Stimulated activated naive CD8-positive, alpha-beta T cell treated with anti-CD3 and anti-CD28 coated beads, Interleukin-15, Interleukin-2, amounts not matched to agents 100 ng/mL and 50 ng/mL, for 24 hours (primary cell): ENCODE results near the gene TRIM15.
"Not testable (repeated sequence)": the region's sequence is repeated elsewhere in the genome, so short reads cannot be mapped to it uniquely, and the experiment has no call there.

ENCODE experiments used
- H3K27ac Mint-ChIP-seq: one replicate; pipeline ENCODE4 v1.8.0; 2021; ENCODE audit warnings: mild to moderate bottlenecking, mixed read lengths
- H3K27me3 Mint-ChIP-seq: one replicate; pipeline ENCODE4 v1.8.0; 2021; ENCODE audit warnings: mixed read lengths
- H3K36me3 Mint-ChIP-seq: one replicate; pipeline ENCODE4 v1.8.0; 2021; ENCODE audit warnings: low read depth, mixed read lengths
- H3K4me1 Mint-ChIP-seq: one replicate; pipeline ENCODE4 v1.8.0; 2021; ENCODE audit warnings: low read depth, mixed read lengths
- H3K4me3 Mint-ChIP-seq: one replicate; pipeline ENCODE4 v1.8.0; 2021; ENCODE audit warnings: mild to moderate bottlenecking, mixed read lengths
- H3K9me3 Mint-ChIP-seq: one replicate; pipeline ENCODE4 v1.8.0; 2021; ENCODE audit warnings: mixed read lengths

TRIM15 gene

GRCh38 chr6:30135757-30136156 is 27.6 kb upstream of the TRIM15 start, which contains the start of gene TRIM40:
Gene TRIM40, plus strand, starts transcription at chr6:30136140. Its CDS starts 897 bp downstream, at chr6:30137037.
- H3K27me3 Mint-ChIP-seq: peaks cover 62% of the 10 kb centered on the region
- H3K27ac Mint-ChIP-seq: no peak within 1 kb of the TSS
- peaks cover 6% of the 10 kb centered on the region for H3K4me1 Mint-ChIP-seq
- H3K9me3 Mint-ChIP-seq: no peaks in the 10 kb centered on the region
- no peak within 1 kb of the TSS for H3K4me3 Mint-ChIP-seq
- H3K36me3 Mint-ChIP-seq: no peaks in the 10 kb centered on the region

DNA sequence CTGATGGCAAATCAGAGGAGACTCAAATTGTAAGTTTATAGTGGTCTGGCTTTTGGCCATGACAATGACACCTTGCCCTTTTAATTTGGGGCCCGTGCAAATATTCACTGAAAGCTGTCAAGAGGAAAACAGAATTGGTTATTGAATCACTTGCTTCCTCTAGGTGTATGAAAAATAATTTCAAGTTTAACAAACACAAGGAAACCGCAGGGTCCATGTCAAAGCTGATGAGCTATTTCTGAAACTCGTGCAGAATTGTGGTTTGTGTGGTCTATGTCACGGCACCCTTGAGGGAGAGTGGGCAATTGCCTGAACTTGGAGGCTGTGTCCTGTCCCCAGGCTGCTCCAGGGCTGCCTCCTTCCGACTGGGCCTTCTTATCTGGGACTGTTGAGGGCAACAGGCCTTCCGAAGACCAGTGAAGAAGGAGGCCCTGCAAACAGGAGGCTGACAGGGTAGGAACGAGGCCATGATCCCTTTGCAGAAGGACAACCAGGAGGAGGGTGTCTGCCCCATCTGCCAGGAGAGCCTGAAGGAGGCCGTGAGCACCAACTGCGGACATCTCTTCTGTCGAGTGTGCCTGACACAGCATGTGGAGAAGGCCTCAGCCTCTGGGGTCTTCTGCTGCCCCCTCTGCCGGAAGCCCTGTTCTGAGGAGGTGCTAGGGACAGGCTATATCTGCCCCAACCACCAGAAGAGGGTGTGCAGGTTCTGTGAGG is 26.6 kb upstream of the TRIM15 start:
- H3K4me3 Mint-ChIP-seq: no peak overlapping the region
- peaks cover 3% of the 10 kb centered on the region for H3K4me1 Mint-ChIP-seq
- H3K27me3 Mint-ChIP-seq: peaks cover 62% of the 10 kb centered on the region
- H3K9me3 Mint-ChIP-seq: no peaks in the 10 kb centered on the region
- H3K36me3 Mint-ChIP-seq: no peaks in the 10 kb centered on the region
- no peak overlapping the region for H3K27ac Mint-ChIP-seq

DNA sequence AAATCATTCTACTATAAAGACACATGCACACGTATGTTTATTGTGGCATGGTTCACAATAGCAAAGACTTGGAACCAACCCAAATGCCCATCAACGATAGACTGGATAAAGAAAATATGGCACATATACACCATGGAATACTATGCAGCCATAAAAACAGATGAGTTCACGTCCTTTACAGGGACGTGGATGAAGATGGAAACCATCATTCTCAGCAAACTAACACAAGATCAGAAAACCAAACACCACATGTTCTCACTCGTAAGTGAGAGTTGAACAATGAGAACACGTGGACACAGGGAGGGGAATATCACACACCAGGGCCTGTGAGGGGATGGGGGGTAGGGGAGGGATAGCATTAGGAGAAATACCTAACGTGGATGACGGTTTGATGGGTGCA is 23.1 kb upstream of the TRIM15 start:
- H3K27me3 Mint-ChIP-seq: peaks cover 64% of the 10 kb centered on the region
- H3K27ac Mint-ChIP-seq, H3K36me3 Mint-ChIP-seq, H3K4me3 Mint-ChIP-seq, H3K9me3 Mint-ChIP-seq, H3K4me1 Mint-ChIP-seq: not testable (repeated sequence)

GRCh38 chr6:30142665-30143064 is 20.7 kb upstream of the TRIM15 start:
- Mint-ChIP-seq H3K27me3 (peaks cover 58% of the 10 kb centered on the region), H3K36me3 (no peaks in the 10 kb centered on the region), H3K4me1 (no peaks in the 10 kb centered on the region), H3K4me3 (no peak overlapping the region), H3K9me3 (no peaks in the 10 kb centered on the region), H3K27ac (no peak overlapping the region)

GRCh38 chr6:30143780-30144179 is 19.6 kb upstream of the TRIM15 start:
- H3K4me3 Mint-ChIP-seq: no peak overlapping the region
- no peak overlapping the region for H3K27ac Mint-ChIP-seq
- H3K27me3 Mint-ChIP-seq: peaks cover 58% of the 10 kb centered on the region
- no peaks in the 10 kb centered on the region for H3K4me1 Mint-ChIP-seq
- H3K9me3 Mint-ChIP-seq: no peaks in the 10 kb centered on the region
- H3K36me3 Mint-ChIP-seq: no peaks in the 10 kb centered on the region

DNA sequence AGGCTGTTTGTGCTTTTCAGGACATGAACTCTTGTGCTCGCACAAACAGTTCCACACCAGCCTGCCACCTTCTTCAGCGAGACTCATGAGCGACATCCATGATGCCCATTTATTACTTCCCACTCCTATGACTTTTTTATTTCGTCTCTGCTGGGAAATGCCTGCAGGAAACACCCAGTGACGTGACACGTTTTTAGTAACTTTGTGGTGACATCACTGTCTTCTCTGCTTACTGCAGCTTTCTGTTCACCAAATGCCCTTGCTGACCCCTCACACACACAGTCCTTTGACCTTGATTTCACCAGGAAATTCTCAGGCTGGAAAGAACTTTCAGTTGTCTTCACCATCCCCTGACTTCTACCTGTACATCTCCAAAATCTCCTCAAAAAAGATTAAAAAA is 18.5 kb upstream of the TRIM15 start:
- no peak overlapping the region for H3K4me3 Mint-ChIP-seq
- no peaks in the 10 kb centered on the region for H3K4me1 Mint-ChIP-seq
- H3K27me3 Mint-ChIP-seq: peaks cover 52% of the 10 kb centered on the region
- H3K27ac Mint-ChIP-seq: no peak overlapping the region
- no peaks in the 10 kb centered on the region for H3K36me3 Mint-ChIP-seq
- H3K9me3 Mint-ChIP-seq: no peaks in the 10 kb centered on the region

GRCh38 chr6:30145818-30146217 is 17.5 kb upstream of the TRIM15 start:
- Mint-ChIP-seq H3K36me3 (no peaks in the 10 kb centered on the region), H3K9me3 (no peaks in the 10 kb centered on the region), H3K27ac (no peak overlapping the region), H3K4me1 (no peaks in the 10 kb centered on the region), H3K4me3 (no peak overlapping the region), H3K27me3 (peaks cover 44% of the 10 kb centered on the region)

- H3K36me3 Mint-ChIP-seq: no peaks in the 10 kb centered on the region
- H3K4me3 Mint-ChIP-seq: no peak overlapping the region
- peaks cover 34% of the 10 kb centered on the region for H3K27me3 Mint-ChIP-seq
- H3K9me3 Mint-ChIP-seq: no peaks in the 10 kb centered on the region
- no peak overlapping the region for H3K27ac Mint-ChIP-seq
- no peaks in the 10 kb centered on the region for H3K4me1 Mint-ChIP-seq
Measured at GRCh38 chr6:30147096-30147495, 16.2 kb upstream of the TRIM15 start.

DNA sequence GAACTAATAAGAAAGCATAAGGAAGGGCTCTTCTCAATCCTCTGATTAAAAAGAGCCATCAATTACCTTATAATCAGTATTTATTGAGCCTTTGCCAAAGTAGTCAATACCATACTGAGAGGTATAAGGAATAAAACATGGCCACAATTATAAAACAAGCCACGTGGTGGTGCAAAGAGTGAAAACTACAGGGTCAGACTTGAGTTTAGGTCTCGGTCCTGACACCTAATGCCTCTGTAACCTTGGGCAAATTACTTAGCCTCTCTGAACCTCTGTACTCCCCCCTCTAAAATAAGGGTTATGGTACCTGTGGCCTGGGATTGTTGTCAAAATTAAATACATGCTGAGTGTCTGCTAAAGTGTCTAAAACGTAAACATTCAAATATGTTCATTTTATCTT is 14.1 kb upstream of the TRIM15 start:
- H3K9me3 Mint-ChIP-seq: no peaks in the 10 kb centered on the region
- H3K27ac Mint-ChIP-seq: no peak overlapping the region
- no peaks in the 10 kb centered on the region for H3K36me3 Mint-ChIP-seq
- H3K27me3 Mint-ChIP-seq: peaks cover 23% of the 10 kb centered on the region
- H3K4me3 Mint-ChIP-seq: no peak overlapping the region
- no peaks in the 10 kb centered on the region for H3K4me1 Mint-ChIP-seq

DNA sequence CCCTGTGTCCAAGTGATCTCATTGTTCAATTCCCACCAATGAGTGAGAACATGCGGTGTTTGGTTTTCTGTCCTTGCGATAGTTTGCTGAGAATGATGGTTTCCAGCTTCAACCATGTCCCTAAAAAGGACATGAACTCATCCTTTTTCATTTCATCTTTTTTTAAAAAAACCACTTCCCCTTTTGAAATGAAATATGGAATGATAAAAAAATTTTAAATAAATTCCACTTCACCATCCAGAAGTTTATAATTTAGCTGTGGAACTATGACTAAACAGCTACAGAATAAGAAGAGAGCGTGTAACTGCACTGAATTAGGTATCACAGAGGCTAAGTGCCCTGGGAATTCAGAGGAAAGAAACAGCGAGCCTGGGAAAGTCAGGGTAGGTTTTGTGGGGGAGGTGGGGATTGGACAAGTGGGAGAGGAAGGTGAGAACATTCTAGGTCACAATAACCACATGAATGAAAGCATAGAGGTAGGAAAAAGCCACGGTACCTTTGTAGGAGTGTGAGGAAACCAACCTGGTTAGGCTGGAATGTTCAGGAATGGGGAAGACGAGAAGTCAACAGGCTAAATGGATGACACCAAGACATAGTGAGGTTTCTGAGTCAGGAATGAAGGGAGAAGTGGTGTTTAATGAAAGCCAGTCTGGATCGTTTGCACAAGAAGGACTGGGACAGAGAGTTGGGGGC is 13.3 kb upstream of the TRIM15 start:
- H3K27ac Mint-ChIP-seq: no peak overlapping the region

DNA sequence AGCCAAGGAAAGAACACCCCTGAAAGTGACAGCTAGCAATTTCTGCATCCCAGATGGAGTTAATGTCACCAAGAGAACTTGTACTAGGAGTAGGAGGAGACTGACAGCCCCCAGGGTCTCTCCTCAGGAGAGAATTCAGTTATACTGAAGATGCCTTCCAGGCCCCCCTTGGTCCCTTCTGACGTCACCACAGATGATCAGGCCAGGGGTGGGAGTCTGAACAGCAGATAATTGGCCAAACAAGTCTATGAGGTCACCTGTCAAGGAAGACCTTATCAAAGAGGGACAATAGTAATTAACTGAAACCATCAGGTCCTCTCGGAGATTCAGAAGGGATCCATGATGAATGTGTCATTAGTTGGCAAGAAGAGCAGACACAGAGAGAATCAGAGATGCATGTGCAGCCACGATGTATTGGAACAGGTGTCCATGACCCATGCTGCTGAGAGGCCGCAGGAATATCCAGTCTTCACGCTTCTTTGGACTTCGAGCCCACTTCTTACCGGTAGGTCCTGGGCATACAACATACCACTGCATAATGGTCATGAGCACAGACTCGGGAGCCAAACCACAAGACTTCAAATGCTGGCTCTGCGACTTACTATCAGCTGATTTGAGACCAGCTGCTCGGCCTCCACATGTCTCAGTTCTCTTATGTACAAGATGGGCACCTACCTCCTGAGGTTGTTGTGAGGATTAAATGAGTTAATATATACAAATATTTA is 12.5 kb upstream of the TRIM15 start:
- H3K27ac Mint-ChIP-seq: no peak overlapping the region
- H3K4me1 Mint-ChIP-seq: no peaks in the 10 kb centered on the region
- H3K9me3 Mint-ChIP-seq: no peaks in the 10 kb centered on the region
- peaks cover 8% of the 10 kb centered on the region for H3K27me3 Mint-ChIP-seq
- H3K36me3 Mint-ChIP-seq: no peaks in the 10 kb centered on the region
- H3K4me3 Mint-ChIP-seq: no peak overlapping the region

More for the DNA sequence above, 13.3 kb upstream of the TRIM15 start:
- Mint-ChIP-seq H3K4me3 (no peak overlapping the region), H3K4me1 (no peaks in the 10 kb centered on the region), H3K27me3 (peaks cover 15% of the 10 kb centered on the region), H3K9me3 (no peaks in the 10 kb centered on the region), H3K36me3 (no peaks in the 10 kb centered on the region)

GRCh38 chr6:30151580-30151979 is 11.8 kb upstream of the TRIM15 start:
- H3K36me3 Mint-ChIP-seq: no peaks in the 10 kb centered on the region
- no peak overlapping the region for H3K27ac Mint-ChIP-seq
- H3K4me1 Mint-ChIP-seq: no peaks in the 10 kb centered on the region
- no peak overlapping the region for H3K4me3 Mint-ChIP-seq
- H3K27me3 Mint-ChIP-seq: peaks cover 8% of the 10 kb centered on the region
- no peaks in the 10 kb centered on the region for H3K9me3 Mint-ChIP-seq

DNA sequence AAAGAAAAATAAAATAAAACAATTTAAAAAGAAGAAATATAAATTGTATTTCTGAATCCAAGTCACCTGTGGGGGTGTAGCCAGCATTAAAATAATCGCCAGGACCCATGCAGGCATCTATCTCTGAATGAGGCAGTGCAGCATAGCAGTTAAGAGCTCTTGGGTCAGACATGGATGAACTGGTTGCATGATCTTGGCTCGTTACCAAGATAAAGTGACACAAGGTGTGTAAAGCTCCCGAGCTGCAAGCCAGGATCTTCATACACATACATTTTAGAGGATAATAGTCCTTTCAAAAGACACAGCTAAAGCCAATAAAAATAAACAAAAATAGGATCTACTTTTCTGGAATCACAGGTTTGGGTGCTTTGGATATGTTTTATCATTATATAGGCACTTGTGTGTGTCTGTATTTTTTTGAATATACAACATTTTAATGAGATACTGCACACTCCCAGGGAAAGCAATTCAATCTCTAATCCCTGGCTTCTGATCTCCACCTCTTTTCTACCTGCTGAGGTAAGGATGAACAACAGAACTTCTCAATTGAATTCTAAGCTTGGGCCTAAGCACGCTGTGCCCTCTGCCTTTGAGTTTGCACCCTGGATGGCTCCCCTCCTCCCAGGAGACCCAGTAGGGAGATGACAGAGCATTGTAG is 11.2 kb upstream of the TRIM15 start:
- Mint-ChIP-seq H3K4me1 (no peaks in the 10 kb centered on the region), H3K27ac (no peak overlapping the region), H3K27me3 (peaks cover 8% of the 10 kb centered on the region), H3K36me3 (no peaks in the 10 kb centered on the region), H3K4me3 (no peak overlapping the region), H3K9me3 (no peaks in the 10 kb centered on the region)

DNA sequence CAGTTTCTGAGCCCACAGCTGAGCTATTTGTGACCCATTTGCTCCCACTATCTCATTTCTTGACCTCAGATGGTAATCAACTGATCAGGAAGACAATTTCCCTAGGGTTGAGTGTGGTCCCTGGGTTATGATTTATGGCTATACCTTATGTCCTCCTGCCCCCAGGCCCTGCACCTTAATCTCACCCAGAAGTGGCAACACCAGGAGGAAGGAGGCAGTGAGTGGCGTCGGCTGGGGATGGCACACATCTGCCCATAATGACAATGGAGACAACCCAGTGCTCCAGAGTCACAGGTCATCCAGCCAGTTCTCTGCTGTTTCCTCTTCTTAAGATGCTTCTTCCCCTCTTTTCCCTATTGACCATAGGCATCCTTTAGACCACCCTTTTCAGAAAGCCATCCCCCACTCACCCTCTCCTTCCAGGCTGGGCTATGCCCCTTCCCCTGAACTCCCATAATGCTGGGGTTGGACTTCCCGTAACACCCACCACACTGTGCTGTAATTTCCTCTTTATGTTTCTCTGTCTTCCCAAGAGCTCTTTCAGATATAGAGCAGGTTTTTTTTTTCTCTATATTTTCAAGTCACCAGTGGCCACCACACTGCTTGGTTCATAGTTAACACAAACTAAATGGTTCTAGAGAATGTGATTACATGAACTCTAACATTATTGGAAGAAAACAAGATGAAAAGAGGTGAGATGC is 10.3 kb upstream of the TRIM15 start:
- Mint-ChIP-seq H3K4me3 (no peak overlapping the region), H3K9me3 (no peaks in the 10 kb centered on the region), H3K27ac (no peak overlapping the region), H3K27me3 (peaks cover 3% of the 10 kb centered on the region), H3K36me3 (no peaks in the 10 kb centered on the region), H3K4me1 (no peaks in the 10 kb centered on the region)
